Stimulated activated CD4-positive, alpha-beta T cell treated with anti-CD3 and anti-CD28 coated beads, Interleukin-4, amount 100 ng/mL, for 1 hour (primary cell): ENCODE data around the gene MAGEC3.
"Not testable (repeated sequence)": the region's sequence is repeated elsewhere in the genome, so short reads cannot be mapped to it uniquely, and the experiment has no call there.

ENCODE experiments used
- DNase-seq: peaks from one replicate; pipeline ENCODE4 v3.0.0-alpha.2; 2020

MAGEC3 gene, protein sequence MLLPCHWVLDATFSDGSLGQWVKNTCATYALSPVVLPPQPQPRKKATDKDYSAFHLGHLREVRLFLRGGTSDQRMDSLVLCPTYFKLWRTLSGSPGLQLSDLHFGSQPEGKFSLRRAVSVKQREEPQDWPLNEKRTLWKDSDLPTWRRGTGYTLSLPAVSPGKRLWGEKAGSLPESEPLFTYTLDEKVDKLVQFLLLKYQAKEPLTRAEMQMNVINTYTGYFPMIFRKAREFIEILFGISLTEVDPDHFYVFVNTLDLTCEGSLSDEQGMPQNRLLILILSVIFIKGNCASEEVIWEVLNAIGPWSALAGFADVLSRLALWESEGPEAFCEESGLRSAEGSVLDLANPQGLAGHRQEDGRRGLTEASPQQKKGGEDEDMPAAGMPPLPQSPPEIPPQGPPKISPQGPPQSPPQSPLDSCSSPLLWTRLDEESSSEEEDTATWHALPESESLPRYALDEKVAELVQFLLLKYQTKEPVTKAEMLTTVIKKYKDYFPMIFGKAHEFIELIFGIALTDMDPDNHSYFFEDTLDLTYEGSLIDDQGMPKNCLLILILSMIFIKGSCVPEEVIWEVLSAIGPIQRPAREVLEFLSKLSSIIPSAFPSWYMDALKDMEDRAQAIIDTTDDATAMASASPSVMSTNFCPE

GRCh38 chrX:141838016-141838415 is at the start of gene MAGEC3:
Gene MAGEC3, plus strand, starts transcription at chrX:141838316. Its CDS starts 0 bp downstream, at chrX:141838316.
- no peak for DNase-seq

DNA sequence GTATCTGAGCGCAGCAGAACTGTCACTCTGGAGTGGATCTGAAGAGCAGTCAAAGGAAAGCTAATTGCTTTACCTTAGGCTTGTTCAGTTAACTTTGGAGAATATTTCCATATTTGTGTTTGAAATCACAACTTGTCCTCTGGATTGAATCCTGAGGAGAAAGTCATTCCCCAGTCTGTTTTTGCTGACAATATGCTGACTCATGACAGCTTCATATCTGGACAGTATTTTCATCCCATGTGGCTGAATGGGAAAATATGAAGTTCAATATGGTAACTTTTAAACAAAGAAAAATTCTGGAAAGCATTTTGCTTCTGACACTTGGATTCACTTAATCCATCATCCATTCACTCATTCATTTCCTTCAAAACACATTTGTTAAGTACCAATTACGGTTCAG is 46.3 kb upstream of the MAGEC3 start:
- DNase-seq = no peak

GRCh38 chrX:141811438-141811837 is 26.7 kb upstream of the MAGEC3 start:
- DNase-seq = no peak

DNA sequence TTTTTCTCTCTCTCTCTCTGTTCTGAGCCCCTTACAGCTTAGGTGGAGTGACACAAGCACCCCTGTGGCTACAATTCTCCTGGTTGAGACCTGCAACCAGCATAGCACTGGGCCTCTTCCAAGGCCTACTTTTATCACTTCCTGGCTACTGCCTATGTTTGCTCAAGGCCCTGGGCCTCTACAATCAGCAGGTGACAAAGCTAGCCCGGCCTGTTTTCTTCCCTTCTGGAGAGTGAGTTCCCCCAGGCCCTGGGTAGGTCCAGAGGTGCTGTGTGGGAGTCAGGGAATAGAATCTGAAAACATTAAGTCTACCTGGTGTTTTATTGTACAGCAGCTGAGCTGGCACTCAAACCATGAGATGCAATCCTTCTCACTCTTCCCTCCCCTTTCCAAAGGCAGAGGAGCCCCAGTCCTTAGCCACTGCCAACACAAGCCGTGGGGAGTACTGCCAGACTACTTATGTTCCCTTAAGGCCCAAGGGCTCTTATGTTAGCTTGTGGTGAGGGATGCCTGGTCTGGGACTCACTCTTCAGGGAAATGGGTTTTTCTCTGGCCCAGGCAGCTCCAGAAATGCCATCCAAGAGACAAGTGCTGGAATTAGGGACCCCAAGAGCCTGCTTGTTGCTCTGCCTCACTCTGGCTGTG is 23.8 kb upstream of the MAGEC3 start:
- DNase-seq = no peak

- DNase-seq = no peak
These were observed 22.2 kb upstream of the MAGEC3 start for GRCh38 chrX:141815904-141816303.

- no peak for DNase-seq
These were observed 5.9 kb upstream of the MAGEC3 start for GRCh38 chrX:141832247-141832646.

GRCh38 chrX:141839856-141840255 is 1.7 kb downstream of the MAGEC3 start:
- no peak for DNase-seq

DNA sequence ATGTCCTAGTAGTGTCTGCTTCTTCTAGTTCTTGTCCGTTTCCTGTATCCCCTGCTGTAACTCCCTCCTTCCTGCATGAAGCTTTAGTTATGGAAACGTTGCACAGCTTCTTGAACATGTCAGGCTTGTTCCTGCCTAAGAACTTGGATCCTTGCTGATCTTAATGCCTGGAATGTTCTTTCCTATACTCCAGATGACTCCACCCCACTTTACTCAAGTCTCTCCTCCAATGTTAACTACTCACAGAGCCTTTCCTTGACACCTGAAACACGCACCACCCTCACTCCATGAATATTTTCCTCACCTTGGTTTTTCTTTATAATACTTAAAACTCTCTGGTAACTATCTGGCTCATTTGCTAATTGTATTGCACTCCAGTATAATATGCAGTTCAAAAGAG is 19.4 kb downstream of the MAGEC3 start:
- DNase-seq = no peak

GRCh38 chrX:141879616-141880015 is 41.5 kb downstream of the MAGEC3 start:
- no peak for DNase-seq

GRCh38 chrX:141888811-141889210 is 50.7 kb downstream of the MAGEC3 start:
- not testable (repeated sequence) for DNase-seq

DNA sequence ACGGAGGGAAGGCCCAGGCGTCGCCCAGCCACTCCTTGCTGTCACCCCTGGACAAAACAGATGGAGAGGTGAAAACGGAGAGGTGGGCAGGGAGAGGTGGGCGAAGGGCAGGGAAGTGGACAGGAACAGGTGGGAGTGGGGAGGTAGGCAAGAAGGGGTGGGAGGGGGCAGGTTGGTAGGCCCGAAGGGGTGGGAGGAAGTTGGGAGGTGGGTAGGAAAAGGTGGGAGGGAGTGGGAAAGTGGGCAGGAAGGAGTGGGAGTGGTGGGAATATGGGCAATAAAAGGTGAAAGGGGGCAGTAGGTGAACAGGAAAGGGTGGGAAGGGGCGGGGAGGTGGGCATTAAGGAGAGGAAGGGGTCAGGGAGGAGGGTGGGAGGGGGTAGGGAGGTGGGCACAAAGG is 56.6 kb downstream of the MAGEC3 start:
- no peak for DNase-seq

DNA sequence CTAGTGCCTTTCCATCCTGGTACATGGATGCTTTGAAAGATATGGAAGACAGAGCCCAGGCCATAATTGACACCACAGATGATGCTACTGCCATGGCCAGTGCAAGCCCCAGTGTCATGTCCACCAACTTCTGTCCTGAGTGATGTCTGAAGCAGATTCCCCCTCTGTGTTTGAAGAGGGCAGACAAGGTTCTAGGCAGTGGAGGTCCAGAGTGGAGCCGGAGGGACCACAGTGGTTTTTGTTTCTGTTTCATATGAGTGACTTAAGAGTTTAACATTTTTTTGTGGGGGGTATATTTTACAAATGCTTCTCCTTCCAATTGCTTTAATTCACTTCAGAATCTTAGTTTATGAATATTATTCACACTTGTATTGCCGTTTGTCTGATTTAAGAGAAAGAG is 59.6 kb downstream of the MAGEC3 start:
- DNase-seq = no peak

GRCh38 chrX:141902366-141902765 is 64.2 kb downstream of the MAGEC3 start:
- no peak for DNase-seq

DNA sequence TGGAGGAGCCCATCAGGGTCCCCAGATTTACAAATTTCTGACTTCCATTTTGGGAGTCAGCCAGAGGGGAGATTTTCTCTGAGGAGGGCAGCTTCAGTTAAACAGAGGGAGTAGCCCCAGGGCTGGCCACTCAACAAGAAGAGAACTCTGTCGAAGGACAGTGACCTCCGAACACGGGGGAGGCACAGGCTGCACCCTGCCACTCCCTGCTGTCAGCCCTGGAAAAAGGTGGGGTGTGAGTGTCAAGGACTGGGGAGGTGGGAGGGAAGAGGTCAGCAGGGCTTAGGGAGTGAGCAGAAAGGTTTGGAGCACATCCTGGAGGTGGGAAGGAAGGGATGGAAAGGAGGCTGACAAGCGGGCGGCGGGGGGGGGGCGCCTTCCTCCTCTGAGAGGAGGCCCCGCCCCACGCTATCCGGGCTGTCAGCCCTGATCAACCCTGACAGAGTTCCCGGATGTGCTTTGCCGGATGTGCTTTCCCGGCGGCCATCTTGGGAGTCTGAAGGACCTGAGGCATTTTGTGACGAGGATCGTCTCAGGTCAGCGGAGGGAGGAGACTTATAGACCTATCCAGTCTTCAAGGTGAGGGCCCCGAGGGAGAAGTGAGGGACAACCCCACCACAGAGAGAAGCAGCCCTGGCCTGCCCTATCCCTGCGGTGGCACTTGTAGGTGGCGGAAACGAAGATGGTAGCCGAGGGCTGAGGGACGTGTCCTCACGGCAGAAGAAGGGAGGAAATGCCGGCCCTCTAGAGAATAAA is 65.5 kb downstream of the MAGEC3 start, which contains the start of gene MAGEC1:
MAGEC1 (plus strand) TSS at position 495 of the 756 bp plus-strand sequence. CDS start 1,179 bp downstream, outside the sequence.
- no peak for DNase-seq

DNA sequence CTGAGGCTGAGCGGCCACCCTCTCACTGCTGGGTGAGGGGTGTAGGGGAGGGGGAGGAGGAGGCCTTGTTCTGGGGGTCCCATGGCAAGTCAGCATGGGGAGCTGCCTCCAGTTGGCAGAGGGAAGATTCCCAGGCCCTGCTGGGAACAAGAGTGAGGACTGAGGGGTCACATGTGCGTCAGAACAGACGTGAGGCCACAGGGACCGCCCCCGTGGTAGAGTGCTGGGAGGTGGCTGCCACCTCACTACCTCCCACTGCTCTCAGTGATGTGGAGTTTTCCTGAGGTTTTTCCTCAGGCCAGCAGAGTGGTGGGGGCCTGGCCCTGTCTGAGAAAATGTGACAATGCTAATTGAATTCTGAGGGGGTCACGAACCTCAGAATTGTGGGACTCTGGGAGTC is 66.1 kb downstream of the MAGEC3 start:
- no peak for DNase-seq

- DNase-seq = no peak
These were observed 79.7 kb downstream of the MAGEC3 start for GRCh38 chrX:141917801-141918200.

DNA sequence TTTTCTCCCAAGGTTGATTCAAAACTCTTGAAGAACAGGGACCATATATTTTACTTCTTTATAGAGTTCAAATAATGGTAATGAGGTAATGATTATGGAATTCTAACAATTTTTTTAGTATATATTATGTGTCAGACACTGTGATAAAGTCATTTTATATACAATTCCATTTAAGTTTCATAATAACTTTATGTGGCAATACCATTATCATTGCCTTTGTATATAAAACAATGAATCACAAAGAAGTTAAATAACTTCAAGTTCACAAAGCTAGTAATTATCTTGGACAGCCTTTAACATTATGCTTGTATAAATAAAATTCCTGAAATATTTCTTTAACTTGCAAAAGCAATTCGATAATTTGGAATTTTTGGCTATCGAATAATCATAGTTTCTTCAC is 86.2 kb downstream of the MAGEC3 start:
- no peak for DNase-seq

GRCh38 chrX:141928432-141928831 is 90.3 kb downstream of the MAGEC3 start:
- no peak for DNase-seq

DNA sequence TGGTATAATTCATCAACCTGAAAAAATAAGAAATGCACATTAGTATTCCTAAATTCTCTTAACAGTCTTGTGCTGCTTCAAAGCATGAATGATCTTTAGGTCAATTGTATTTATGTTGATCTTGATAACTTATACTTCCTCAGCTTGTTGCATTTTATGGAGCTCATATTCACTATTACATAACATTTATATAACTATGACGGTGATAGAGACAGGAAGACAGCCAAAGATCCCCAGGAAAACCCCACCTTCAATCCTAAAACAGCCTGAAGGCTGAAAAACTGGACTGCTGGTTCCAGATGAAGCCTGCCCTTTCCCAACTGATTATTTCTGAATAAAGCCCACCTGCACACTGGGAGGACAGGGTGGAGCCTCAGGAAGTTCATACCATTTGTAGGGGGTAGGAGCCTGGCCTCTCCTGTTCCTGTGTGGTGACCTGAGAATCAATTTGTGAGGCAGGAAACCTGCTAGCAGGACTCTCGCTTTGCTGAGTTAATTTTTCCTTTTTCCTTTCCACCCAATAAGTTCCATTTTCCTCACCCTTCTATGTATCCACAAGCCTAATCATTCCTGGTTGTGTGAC is 96.0 kb downstream of the MAGEC3 start:
- no peak for DNase-seq

DNA sequence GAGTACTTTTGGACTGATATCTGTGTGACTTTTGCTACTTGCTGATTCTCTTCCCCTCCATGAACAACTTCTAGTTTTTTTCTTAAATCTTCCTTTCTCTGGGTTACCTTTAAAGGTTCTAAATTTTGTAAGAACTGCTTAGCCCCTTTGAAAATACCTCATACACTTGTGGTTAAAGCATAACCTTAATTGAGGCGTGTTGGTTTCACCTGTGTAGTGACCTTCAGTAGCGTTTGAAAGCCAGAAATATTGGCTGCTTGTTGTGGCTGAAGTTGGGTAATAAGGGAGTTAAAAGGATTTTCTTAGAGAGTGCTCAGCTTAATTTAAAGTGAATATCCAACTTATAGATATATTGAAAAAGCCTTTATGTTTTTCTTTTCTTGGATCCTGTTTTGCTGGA is 97.5 kb downstream of the MAGEC3 start:
- no peak for DNase-seq

GRCh38 chrX:141936080-141936479 is 98.0 kb downstream of the MAGEC3 start:
- no peak for DNase-seq

DNA sequence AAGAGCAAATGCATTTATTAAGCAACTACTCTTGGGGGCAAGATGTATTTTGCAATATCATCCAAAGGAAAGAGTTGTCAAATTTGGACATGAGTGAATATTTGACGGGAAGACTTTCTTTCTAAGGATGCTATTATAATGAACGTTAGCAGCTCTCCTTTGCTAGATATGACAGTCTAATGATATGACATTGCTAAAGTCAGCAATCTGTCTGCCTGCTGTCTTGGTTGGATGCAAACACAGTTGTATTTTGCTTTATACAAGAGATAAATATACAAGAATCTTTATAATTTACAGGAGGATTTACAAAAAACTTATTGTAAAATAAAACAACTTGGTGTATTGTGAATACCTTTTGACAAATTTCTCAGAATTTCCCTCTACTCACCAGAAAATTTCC is 103.1 kb downstream of the MAGEC3 start:
- DNase-seq = no peak

DNA sequence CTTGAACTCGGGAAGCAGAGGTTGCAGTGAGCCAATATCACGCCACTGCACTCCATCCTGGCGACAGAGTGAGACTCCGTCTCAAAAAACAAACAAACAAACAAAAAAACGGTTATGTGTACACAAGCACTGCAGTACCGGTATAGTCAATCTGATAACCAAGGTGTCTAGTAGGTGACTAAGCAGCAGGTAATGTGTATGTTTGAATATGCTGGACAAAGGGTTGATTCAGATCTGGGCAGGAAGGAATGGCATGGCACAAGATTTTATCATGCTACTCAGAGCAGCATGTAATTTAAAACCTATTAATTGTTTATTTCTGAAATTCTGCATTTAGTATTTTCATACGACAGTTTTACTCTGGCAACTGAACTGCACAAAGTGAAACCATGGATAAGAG is 107.3 kb downstream of the MAGEC3 start:
- DNase-seq = no peak
